ENCODE results near the gene SEC14L1.
"Not testable (repeated sequence)": the region's sequence is repeated elsewhere in the genome, so short reads cannot be mapped to it uniquely, and the experiment has no call there.

SEC14L1 gene

DNA sequence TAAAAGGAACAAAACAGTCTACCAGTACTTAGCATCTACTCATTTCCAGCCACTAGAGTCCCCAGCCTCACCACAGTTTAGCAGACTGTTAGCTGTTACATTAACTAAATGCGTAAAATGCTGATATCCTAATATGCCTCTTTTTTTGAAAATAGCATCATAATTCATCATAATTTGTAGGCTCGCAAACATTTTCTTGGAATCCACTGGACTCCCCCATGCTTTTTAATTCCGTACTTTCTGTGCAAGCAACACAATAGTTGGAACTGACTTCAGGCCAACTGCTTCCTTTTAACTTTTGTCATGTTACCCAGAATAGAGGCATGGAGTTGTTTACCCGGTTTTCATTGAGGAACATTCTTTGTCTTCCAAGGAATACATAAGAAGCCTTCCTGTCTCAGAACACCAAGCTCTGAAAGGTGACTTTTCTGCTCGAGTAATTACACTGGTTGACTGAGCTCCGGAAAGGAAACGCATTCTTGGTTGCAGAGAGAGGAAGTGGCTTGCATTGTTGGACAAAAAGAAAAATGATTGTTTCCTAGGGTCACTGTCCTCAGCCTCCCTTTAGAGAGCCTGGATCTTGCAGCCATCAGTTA is 30.9 kb upstream of the SEC14L1 start:
- no peak for DNase-seq (ENCODE audit: extremely low read depth, low read depth)
- TF ChIP-seq, protein P1, sequence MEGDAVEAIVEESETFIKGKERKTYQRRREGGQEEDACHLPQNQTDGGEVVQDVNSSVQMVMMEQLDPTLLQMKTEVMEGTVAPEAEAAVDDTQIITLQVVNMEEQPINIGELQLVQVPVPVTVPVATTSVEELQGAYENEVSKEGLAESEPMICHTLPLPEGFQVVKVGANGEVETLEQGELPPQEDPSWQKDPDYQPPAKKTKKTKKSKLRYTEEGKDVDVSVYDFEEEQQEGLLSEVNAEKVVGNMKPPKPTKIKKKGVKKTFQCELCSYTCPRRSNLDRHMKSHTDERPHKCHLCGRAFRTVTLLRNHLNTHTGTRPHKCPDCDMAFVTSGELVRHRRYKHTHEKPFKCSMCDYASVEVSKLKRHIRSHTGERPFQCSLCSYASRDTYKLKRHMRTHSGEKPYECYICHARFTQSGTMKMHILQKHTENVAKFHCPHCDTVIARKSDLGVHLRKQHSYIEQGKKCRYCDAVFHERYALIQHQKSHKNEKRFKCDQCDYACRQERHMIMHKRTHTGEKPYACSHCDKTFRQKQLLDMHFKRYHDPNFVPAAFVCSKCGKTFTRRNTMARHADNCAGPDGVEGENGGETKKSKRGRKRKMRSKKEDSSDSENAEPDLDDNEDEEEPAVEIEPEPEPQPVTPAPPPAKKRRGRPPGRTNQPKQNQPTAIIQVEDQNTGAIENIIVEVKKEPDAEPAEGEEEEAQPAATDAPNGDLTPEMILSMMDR (IDR thresholded peaks at IDR 0.05; ENCODE audit: low read depth, low read length) = no peak

DNA sequence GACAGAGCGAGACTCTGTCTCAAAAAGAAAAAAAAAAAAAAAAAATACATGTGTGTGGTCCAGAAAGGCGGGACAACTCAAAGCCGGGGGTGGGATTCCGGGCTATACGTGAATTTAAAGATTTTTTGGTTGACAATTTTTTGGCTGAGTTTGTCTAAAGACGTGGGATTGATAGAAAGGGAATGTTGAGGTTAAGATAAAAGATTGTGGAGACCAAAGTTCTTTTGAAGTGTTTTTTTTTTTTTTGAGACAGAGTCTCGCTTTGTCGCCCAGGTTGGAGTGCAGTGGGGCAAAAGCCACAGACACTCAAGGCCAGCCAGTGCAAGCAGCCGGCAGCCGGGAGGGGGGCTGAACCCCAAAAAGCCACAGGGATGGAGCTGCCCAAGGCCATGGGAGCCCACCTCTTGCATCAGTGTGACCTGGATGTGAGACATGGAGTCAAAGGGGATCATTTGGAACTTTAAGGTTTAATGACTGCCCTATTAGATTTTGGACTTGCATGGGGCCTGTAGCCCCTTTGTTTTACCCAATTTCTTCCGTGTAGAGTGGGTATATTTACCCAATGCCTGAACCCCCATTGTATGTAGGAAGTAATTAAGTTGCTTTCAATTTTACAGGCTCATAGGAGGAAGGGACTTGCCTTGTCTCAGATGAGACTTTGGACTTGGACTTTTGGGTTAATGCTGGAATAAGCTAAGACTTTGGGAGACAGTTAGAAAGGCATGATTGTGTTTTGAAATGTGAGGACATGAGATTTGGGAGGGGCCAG is 29.4 kb upstream of the SEC14L1 start:
- not testable (repeated sequence) for DNase-seq (ENCODE audit: extremely low read depth, low read depth)

DNA sequence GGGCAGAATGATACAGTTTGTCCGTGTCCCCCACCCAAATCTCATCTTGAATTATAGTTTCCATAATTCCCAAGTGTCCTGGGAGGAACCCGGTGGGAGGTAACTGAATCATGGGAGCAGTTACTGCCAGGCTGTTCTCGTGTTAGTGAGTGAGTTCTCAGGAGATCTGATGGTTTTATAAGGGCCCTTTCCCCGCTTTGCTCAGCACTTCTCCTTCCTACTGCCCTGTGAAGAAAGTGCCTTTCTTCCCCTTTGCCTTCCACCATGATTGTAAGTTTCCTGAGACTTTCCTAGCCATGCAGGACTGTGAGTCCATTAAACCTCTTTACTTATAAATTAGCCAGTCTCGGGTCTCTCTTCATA is 28.9 kb upstream of the SEC14L1 start:
- TF ChIP-seq, protein P1 (IDR thresholded peaks at IDR 0.05; ENCODE audit: low read depth, low read length) = no peak
- DNase-seq (ENCODE audit: extremely low read depth, low read depth) = no peak

DNA sequence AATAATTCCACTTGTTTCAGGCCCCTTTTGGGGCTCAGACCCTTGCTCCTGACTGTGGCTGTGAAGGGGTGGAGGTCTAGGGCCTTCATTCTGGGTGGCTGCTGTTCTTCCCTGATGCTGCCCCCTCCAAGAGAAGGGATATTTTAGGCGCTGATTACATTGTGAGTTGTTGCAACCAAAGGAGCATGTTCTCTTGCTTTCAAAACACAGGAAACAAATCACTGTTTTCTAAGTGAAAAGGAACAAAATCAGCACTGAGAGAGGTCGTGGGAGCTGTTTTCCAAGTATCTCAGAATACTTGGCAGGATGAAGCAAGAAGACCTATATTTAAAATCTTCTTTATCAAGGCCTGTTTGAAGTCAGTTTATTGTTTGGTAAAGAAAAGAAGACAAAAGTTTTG is 25.3 kb upstream of the SEC14L1 start:
- DNase-seq (ENCODE audit: extremely low read depth, low read depth) = no peak
- TF ChIP-seq, protein P1 (IDR thresholded peaks at IDR 0.05; ENCODE audit: low read depth, low read length) = no peak

DNA sequence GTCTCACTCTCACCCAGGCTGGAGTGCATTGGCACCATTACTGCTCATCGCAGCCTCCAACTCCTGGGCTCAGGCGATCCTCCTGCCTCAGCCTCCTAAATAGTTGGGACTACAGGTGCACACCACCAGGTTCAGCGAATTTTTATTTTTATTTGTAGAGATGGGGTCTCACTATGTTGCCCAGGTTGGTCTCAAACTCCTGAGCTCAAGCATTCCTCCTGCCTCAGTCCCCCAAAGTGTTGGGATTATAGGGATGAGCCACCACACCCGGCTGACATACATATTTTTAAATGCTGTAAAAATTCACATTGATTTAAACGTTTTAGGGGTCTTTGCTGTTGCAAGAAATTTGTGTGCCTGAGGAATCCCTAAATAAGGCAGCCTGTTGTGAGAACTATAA is 24.8 kb upstream of the SEC14L1 start:
- DNase-seq (ENCODE audit: extremely low read depth, low read depth) = no peak
- TF ChIP-seq, protein P1 (IDR thresholded peaks at IDR 0.05; ENCODE audit: low read depth, low read length) = no peak

DNA sequence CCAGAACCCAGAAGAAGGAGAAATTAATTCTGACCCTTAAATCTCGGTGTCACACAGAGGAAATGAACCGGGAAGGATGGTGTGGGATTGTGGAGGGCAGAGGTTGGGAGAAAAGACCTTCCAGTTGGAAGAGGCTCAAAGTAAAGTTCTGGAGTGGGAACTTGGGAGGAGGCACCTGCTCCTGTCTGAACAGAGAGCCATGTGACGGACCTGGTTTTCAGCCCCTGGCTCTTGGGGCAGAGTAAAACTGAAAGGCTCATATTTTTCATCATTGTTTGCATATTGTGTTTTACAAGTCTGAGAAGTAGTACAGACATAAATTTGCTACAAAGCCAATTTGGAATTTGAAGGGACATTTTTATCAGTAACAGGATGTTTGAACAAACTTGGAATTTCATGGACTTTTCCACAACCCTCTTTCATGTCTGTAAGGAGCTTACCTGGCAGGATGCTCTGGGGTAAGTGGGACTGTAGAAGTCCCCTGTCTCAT is 24.4 kb upstream of the SEC14L1 start:
- TF ChIP-seq, protein P1 (IDR thresholded peaks at IDR 0.05; ENCODE audit: low read depth, low read length) = no peak
- DNase-seq (ENCODE audit: extremely low read depth, low read depth) = no peak

DNA sequence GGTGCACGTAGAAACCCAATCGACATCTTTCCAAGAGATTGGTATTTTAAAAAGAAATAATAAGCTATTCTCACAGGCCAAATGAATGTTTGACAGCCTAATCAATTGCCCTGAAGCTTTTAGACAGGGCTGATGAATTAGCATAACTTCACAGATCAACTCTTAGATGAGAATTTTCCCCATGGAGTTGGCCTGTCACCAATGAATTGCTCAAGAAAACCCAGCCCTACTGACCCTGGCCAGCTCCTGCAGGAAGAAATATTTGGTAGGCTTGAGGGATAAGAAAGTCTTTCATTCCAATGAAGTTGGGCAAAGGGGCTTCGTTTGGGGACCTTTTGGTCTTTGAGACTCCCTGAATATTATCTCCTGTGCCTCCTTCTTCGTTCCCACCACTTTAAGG is 23.4 kb upstream of the SEC14L1 start:
- TF ChIP-seq, protein P1 (IDR thresholded peaks at IDR 0.05; ENCODE audit: low read depth, low read length) = no peak
- no peak for DNase-seq (ENCODE audit: extremely low read depth, low read depth)
